Neural crest cell (in vitro differentiated cells): Measurements from ENCODE around the gene STX16. TPM values are rescaled to one million over a fixed set of nuclear protein-coding genes. Genes with fewer than 3 reads are reported as not detected.
A peak's percentile ranks its signal among the peaks of the same experiment; 100 is the strongest.
"Not testable (repeated sequence)": the region's sequence is repeated elsewhere in the genome, so short reads cannot be mapped to it uniquely, and the experiment has no call there.

Experiments used
- DNase-seq: peaks from one replicate; pipeline ENCODE4 v3.0.0; 2021; ENCODE audit warnings: low read depth, mixed read lengths, low spot score
- H3K27ac Mint-ChIP-seq: one replicate; pipeline ENCODE4 v1.8.0; 2021; ENCODE audit warnings: mild to moderate bottlenecking, mixed read lengths; ENCODE audit not compliant: unreplicated experiment
- H3K27me3 Mint-ChIP-seq: 2 replicates; pipeline ENCODE4 v1.8.0; 2021; ENCODE audit warnings: low read depth, mild to moderate bottlenecking, mixed read lengths
- H3K36me3 Mint-ChIP-seq: 2 replicates; pipeline ENCODE4 v1.8.0; 2021; ENCODE audit warnings: low read depth, mild to moderate bottlenecking, mixed read lengths
- H3K4me1 Mint-ChIP-seq: 2 replicates; pipeline ENCODE4 v1.8.0; 2021; ENCODE audit warnings: mixed read lengths
- H3K4me3 Mint-ChIP-seq: one replicate; pipeline ENCODE4 v1.8.0; 2021; ENCODE audit warnings: mild to moderate bottlenecking, mixed read lengths
- H3K9me3 Mint-ChIP-seq: 2 replicates; pipeline ENCODE4 v1.8.0; 2021; ENCODE audit warnings: mixed read lengths
- total RNA-seq: library from RNA; stranded (reverse); gene quantifications from 2 replicates; pipeline ENCODE4 v1.2.1, GENCODE V29; 2021
- TF ChIP-seq, protein P1 (sequence below): fragments of 200-600 bp; sonication (generic); conservative IDR thresholded peaks from 2 replicates; pipeline ENCODE4 v1.5.0; 2021; ENCODE audit warnings: antibody characterized with exemption, mild to moderate bottlenecking

Gene STX16
- total RNA-seq, 1 donor from 2014 or later: 58.7 TPM

DNA sequence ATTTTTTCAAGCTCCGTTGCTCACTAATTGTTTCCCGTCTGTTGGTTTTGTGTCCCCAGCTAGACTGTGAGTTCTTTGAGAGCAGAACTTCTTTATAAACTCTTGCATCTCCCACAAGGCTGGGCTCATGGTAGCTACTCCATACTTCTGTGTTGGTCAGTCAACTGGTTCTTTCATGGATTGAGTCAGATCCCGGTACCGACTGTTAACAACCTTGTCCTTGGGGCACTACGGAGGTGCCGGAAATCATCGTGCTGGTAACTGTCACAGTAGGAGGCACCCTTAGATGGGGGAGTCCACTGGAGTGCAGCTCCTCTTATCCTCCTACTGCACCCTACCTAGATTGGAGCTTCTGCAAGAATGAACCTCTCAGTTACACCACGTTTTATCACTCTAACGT is 8.6 kb upstream of the STX16 start:
- no peaks in the 10 kb centered on the region for H3K9me3 Mint-ChIP-seq
- H3K27me3 Mint-ChIP-seq: peaks cover 5% of the 10 kb centered on the region
- no peak for DNase-seq
- no peak overlapping the region for H3K4me3 Mint-ChIP-seq
- TF ChIP-seq, protein P1, sequence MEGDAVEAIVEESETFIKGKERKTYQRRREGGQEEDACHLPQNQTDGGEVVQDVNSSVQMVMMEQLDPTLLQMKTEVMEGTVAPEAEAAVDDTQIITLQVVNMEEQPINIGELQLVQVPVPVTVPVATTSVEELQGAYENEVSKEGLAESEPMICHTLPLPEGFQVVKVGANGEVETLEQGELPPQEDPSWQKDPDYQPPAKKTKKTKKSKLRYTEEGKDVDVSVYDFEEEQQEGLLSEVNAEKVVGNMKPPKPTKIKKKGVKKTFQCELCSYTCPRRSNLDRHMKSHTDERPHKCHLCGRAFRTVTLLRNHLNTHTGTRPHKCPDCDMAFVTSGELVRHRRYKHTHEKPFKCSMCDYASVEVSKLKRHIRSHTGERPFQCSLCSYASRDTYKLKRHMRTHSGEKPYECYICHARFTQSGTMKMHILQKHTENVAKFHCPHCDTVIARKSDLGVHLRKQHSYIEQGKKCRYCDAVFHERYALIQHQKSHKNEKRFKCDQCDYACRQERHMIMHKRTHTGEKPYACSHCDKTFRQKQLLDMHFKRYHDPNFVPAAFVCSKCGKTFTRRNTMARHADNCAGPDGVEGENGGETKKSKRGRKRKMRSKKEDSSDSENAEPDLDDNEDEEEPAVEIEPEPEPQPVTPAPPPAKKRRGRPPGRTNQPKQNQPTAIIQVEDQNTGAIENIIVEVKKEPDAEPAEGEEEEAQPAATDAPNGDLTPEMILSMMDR: no peak
- H3K4me1 Mint-ChIP-seq: no peaks in the 10 kb centered on the region
- H3K36me3 Mint-ChIP-seq: no peaks in the 10 kb centered on the region
- H3K27ac Mint-ChIP-seq: no peak overlapping the region

DNA sequence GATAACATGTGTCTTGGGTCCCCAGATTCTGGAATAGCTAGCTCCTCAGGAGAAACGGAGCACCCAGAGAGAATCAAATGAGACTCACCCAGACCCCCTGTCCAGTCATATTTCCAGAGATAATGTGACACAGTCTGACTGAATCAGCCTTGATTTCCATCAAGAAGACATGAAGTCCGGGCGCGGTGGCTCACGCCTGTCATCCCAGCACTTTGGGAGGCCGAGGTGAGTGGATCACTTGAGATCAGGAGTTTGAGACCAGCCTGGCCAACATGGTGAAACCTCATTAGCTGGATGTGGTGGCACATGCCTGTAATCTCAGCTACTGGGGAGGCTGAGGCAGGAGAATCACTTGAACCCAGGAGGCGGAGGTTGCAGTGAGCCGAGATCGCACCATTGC is 8.2 kb upstream of the STX16 start:
- H3K27me3 Mint-ChIP-seq, H3K27ac Mint-ChIP-seq, H3K4me3 Mint-ChIP-seq, H3K9me3 Mint-ChIP-seq, DNase-seq, H3K4me1 Mint-ChIP-seq, H3K36me3 Mint-ChIP-seq: not testable (repeated sequence)

DNA sequence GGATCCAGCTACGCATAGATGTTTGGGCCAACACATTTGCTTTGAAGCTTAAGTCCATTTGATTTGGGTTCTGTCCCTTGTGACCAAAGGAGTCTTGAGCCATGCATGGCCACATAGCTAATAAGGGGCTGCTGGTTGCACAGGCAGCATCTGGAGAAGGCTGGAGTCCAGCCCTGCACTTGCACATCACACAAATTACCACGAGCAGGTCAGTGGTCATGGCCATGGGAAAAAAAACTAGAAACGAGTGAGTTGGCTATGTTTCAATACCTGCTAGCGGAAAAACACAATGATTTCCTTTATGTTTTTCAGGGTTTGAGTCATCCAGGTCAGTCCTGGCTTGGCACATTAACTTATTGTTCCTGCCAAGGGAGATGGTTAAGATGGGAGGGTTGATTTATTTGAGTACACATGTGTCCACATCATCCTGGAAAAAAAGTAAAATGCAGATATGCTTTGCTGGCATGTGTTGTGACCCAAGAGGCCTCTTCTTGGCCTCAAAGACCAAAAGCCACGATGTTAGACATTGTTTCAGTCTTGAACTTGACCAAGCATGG is 5.6 kb upstream of the STX16 start:
- no peaks in the 10 kb centered on the region for H3K9me3 Mint-ChIP-seq
- no peak for DNase-seq
- H3K27me3 Mint-ChIP-seq: peaks cover 5% of the 10 kb centered on the region
- TF ChIP-seq, protein P1: no peak
- H3K36me3 Mint-ChIP-seq: no peaks in the 10 kb centered on the region
- no peak overlapping the region for H3K27ac Mint-ChIP-seq
- peaks cover 7% of the 10 kb centered on the region for H3K4me1 Mint-ChIP-seq
- H3K4me3 Mint-ChIP-seq: peak overlapping the region; percentile 50

DNA sequence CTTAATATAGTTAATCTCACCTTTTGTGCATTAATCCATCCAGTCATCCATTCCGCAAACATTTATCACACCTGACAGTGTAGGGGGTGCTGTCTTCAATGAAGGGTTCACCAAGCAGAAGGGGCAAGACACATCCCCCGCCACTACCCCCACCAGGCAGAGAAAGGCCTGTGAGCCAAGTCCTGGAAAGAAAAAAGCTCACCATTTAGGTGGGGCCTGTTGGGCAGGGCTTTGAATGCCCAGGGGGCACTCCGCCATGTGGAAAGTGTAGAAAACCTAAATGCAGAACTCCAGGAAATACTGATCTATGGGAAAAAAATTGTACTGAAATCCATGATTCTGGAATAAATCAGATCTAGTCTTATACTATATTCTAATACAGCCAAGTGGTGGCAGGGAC is 4.8 kb upstream of the STX16 start:
- no peaks in the 10 kb centered on the region for H3K27me3 Mint-ChIP-seq
- H3K4me3 Mint-ChIP-seq: peak overlapping the region; percentile 54
- TF ChIP-seq, protein P1: no peak
- no peak for DNase-seq
- H3K27ac Mint-ChIP-seq: no peak overlapping the region
- peaks cover 7% of the 10 kb centered on the region for H3K4me1 Mint-ChIP-seq
- no peaks in the 10 kb centered on the region for H3K36me3 Mint-ChIP-seq
- H3K9me3 Mint-ChIP-seq: no peaks in the 10 kb centered on the region

DNA sequence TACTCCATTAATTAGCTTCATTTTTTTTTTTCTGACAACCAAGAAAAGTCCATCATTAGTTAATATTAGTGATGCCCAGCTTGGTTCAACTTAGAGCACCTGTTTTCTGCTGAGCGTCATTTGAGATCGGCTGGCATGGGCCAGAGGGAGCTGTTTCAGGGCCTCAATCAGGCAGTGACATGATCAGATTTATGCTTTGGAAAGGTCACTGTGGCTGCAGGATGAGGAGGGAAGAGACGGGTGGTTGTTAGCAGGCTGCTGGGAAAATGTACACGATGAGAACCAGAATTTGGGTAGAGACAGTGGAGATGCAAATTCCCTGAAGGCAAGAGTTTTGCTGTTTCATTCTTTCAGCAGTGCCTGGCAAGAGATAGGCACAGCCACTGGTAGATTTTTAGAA is 4.4 kb upstream of the STX16 start:
- no peaks in the 10 kb centered on the region for H3K9me3 Mint-ChIP-seq
- no peak for DNase-seq
- TF ChIP-seq, protein P1: no peak
- no peaks in the 10 kb centered on the region for H3K36me3 Mint-ChIP-seq
- H3K27ac Mint-ChIP-seq: no peak overlapping the region
- peak overlapping the region; percentile 54 for H3K4me3 Mint-ChIP-seq
- peaks cover 10% of the 10 kb centered on the region for H3K4me1 Mint-ChIP-seq
- H3K27me3 Mint-ChIP-seq: no peaks in the 10 kb centered on the region

DNA sequence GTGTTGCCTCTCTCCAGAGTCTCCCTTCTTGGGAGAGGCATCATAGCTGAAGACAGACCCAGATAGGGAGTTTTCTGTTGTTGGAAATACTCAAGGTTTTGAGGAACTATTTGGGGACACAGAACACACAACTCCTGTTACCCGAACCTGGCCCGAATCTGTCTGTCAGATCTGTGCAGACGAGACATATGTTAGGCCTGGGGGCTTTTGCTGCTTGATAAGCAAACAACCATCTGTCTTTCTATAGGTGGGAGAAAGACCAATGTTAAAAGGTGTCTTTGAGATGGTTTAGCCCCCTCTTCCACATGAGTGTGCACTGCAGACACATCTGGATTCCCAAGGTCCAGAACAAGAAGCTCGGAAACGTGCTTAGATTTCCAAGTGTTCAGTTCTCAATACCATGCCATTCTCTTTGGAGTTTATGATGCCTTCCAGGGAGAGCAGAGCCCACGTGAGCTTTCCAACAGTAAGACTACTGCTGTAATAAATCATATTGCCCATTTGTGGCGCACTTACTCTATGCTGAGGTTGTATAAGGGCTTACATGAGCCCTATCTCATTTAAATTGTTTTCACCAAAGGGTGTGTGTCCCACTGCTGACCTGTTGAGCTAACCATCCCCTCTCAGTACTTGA is 3.8 kb upstream of the STX16 start:
- Mint-ChIP-seq H3K4me1 (peaks cover 11% of the 10 kb centered on the region), H3K27me3 (no peaks in the 10 kb centered on the region), H3K9me3 (no peaks in the 10 kb centered on the region), H3K36me3 (no peaks in the 10 kb centered on the region), H3K27ac (no peak overlapping the region), H3K4me3 (peak overlapping the region; percentile 44)
- DNase-seq: no peak
- TF ChIP-seq, protein P1: no peak
